DMS114 treated with DMSO at 0.1 percent for 48 hours (cell line): ENCODE data around the gene KCNMA1.

Experiments used
- DNase-seq: peaks from one replicate; lab custom pipeline; 2025; ENCODE audit not compliant: unreplicated experiment; lab: John Stamatoyannopoulos, UW

Gene KCNMA1

DNA sequence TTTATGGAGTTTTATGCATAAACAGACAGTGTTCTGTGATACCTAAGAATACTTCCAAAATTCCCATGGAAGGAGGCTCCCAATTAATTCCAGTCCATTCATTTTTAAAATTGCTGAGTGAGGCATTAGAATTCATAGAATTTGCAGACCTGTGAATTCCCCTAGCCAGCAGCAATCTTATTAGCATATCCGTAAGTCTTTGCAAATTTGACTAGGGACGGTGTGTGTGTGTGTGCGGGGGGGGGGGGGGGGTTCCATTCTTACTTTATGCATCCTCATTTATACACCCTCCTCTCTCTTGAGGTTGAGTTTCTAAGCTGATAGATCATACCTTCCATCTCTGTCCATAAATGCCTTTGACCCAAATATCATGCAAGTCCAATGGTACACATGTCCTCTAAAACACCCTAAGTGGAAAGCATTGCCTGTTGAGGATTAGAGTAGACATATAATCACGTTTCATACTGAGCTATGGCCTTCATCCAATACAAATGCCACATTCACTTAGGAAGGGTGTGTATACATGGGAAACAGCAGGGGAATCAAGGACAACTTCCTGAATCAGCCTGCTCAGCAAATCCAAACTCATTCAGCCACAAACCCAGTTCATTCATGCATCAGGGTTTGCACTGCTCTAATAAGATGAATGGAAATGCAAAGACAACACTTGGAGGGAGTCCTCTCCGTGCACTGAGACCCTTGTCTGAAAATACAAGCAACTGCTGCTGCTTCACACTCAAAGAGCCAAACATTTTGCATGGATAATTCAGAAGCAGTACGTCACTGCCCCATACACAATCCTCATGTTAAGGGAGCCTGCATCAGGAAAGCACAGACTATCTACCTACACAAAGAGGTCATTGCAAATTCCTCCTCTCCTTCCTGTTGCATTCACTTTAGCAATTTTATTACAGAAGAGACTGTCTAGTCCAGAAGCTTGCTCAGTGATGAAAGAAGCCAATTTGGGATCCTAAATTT lies 350.8 kb downstream of the KCNMA1 start:
- no peak for DNase-seq

DNA sequence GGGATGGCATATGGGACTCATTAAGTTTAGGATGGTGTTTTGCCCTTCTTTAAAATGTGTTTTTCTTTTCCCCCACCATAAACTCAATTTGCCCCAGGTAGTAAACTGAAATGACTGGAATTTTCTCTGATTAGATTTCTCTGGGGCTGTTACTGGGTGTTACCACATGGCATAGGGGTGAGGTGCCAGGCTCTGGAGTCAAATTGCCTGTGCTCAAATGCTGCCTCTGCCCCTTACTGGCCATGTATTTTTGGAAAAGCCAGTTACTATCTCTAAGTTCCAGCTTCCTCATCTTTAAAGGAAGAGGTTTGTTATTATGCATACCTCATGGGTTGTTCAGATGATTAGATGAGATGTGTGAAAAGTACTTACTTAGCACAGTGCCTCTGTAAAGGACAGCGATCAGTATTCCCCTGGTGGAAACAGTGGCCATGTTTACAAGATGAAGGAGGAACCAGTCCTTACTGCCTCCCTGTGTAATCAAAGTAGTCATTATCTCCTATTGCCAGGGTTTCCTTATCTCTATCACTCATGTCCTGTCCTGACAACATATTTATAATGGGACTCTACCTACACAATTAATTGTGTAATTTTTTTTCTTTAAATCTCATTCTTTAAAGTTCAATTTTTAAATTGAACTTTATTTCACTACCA lies 352.0 kb downstream of the KCNMA1 start:
- DNase-seq = no peak

DNA sequence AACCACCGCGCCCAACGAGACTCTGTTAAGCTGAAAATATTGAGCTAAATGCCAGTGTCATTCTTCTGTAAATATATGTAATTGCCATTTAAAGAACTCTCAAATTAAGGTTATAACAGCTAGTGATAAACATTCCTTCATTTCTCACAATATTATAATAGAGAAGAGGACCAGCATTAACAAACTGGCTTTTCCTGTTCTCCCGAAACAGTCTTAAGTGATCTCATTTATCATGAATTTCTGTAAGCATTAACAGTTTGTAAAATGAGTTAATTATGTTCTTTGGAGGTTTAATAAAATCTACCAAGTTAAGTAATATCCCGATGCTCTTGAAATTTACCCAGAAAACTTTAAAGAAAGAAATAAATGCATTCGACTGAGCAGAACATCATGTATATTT lies 352.8 kb downstream of the KCNMA1 start:
- no peak for DNase-seq

DNA sequence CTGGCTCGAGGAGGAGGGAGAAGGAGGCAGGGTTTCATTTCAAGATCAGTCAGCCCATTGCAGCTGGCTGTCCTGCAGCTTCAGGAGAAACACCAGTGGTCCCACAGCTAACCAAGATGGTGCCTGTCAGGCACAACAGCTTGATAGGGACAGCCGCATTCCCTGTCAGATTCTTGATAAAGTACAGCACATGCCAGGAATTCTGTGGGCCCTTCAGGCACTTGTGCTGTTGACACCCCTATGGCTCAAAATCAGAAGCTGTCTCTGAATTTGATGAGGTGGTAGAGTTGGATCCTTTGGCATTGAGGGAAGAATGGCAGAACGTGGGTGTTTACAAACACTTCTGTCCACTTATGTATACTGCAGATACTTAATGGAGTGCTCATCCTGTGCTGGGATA lies 354.3 kb downstream of the KCNMA1 start:
- DNase-seq = no peak

DNA sequence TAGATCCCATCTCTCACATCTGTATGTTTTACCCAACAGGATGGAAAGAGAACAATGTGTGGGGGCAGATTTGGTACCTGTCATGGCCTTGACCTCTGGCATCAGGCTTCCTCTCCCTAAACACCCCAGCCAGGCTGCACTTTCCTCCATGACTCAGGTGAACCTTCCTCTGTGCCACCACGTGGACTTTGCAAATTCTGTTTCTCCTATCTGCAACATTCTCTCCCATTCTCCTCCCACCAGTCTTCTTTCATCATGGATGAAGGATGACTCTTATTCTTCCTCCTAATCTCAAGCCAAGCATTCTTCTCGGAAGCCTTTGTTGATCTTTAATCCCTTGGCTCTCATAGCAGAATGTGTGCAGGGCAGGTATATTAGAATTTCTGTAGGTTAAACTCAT lies 355.4 kb downstream of the KCNMA1 start:
- no peak for DNase-seq

DNA sequence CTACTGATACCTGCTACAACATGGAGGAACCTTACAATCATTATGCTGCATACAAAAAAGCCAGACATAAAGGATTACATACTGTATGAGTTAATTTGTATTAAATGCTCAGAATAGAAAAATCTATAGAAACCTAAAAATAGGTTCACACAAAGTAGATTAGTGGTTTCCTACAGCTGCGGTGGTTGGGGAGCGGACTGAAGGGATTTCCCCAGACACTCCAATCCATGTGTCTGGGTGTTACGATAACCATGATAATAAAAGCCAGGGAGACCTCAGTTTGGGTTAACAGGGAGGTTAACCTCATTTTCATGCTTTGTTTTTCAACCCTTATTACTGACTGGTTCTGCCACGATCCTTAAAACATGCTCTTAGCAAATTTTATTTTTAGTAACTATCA lies 355.9 kb downstream of the KCNMA1 start:
- DNase-seq = no peak

DNA sequence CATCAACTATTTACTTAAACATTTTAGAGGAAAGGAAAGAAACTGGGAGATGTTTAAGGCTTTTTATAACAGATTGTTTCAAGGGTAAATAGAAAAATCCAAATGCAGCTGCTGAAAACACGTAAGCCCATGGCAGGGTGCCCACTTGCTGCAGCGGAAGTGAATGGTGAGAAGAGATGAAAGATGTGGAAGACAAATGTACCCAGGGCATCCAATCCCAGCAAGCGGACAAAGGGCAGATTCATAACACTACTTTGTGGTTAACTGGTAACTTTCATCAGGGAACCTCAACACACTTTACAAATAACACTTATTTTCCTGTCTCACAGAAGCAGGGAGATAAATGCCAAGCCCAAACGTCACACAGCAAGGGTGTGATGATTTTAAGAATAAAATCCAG lies 358.4 kb downstream of the KCNMA1 start:
- no peak for DNase-seq

DNA sequence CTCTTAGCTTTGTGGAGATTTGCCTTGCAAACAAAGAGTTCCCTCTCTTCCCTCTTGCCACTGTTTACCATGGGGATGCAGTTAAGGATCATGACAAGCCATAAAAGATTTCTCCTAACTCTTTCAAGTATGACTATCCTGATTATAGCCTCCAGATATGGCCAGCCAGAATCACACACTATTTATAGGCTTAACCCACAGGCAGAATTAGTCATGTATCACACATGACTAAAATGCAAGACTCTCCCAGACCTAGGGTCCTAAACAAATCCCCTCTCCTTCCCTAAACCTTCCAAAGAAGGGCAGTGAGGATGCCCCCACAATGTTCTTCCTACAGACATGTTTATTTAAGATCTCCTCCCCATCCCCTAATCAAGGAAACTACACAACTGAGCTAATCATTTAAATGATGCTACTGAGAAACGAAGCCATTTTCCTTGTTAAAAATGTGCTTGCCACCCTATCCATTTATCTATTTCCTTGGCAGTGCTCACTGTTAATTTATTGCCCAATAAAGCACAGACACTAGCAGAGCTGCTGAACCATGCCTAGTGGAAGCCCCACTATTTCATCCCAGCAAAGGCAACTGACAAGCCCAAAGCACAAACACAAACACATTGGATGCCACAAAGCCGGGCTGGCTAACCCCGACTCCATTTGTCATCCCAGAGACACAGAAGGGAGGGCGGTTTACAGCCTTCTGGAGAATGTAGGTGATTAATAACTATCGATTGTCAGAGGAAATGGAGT lies 363.4 kb downstream of the KCNMA1 start:
- DNase-seq = no peak

DNA sequence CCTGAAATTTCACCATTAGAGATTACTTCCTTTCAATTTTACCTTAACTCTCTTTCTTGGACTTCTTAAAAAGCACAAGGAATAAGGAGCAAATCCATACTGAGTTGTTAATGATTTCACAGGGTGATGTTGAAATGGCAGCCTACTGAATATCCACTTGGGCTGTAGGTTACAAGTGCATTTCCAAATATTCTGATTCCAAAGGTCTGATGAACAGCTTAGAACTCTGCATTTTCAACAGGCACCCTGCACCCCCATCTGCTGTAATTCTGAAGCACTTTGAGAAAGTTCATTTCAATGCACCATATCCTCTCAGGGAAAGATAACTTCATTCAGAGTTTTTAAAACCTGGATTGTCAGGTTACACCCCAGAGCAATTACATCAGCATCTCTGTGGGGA lies 368.4 kb downstream of the KCNMA1 start:
- DNase-seq = no peak

DNA sequence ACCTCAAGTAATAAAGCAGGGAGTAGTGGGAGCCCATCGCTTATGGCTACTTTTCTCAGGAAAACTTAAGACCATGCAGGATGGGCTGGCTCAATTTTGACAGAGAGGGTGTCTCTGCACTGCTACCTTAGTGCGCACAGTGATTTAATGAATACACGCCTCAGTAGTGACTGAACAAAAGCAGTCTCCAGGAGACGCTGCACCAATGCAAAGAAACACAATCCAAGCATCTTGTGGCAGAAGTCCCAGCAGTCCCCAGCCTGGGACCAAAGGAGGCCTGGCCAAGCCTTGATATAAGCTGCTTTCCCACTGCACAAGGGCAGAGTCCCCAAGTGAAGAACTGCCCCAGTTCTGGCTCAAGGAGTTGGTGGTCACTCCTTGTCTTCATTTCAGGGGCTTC lies 368.9 kb downstream of the KCNMA1 start:
- no peak for DNase-seq

DNA sequence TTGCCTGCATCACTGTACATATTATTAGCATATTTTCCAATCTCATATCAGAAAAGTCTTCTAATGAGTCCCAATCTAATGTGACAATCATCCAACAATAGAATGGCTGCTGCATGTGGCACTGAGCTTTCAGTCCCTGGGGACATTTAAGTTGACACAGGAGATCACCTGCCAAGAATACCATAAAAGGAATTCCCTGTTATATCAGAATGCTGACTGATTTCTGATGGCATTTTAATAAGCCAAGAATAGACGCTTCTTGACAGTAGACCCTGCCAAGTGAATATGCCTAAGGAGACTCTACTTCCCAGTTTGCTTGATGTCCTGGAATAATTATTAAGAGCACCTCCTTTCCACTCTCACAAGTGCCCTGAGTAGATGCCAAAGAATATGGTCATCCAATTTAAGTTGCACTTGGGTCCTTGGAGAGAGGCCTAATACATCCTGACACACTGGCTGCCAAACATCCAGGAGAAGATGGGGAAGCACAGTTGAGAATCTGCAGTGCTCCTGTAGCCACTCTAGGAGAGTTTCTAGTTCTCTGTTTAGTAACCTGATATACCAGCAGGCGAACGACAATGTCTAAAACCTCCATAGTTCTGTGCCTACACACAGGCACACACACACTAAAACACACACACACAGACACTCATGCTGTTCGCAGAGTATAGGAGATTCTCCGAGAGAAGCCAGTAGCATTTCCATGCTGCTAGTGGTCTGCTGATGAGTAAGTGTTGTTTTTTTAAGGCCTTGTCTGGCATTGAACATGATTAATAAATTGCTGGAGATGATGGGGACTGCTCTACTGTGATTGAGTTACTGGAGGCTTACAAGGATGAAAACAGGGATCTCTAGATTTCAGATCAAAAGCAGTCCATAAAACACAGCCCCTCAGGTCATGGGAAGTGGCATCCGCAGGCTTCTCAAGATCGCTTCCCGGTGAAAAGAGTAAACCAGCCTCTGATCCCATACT lies 369.6 kb downstream of the KCNMA1 start:
- DNase-seq = no peak

DNA sequence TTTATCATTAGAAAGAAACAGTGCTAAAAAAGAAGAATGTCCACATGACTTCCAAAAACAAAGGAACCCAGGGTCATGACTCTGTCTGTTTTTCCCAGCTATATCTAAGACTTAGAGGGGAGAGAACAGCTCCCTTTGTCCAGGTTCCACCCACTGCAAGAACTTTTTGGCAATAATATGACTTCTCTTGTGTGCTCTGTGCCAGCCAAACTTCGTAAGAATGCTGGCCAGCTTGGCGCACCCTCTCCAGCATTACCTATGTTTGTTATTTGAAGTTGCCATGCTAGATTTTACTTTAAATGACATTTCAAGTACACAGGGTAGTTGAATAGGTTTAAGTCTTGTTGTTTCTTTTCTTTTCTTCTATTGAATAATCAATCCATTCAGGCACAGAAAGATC lies 371.4 kb downstream of the KCNMA1 start:
- DNase-seq = no peak

DNA sequence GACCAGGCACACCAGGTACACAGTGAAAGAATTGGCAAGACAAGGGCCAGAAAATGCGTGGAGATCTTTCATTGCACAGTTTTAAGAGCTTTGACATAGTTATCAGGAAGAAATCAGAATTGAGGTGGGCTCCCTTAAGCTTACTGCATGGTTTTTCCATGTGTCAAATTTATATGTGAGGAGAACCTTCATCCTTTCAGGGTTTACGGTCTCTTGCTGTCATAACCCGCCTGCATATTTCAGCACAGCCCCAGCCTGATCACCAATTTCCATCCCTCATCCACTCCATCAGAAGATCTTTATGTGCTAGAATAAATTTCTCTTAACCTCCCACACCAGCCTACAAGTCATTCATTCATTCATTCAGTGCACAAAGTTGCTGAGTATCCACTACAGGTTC lies 373.1 kb downstream of the KCNMA1 start:
- no peak for DNase-seq

DNA sequence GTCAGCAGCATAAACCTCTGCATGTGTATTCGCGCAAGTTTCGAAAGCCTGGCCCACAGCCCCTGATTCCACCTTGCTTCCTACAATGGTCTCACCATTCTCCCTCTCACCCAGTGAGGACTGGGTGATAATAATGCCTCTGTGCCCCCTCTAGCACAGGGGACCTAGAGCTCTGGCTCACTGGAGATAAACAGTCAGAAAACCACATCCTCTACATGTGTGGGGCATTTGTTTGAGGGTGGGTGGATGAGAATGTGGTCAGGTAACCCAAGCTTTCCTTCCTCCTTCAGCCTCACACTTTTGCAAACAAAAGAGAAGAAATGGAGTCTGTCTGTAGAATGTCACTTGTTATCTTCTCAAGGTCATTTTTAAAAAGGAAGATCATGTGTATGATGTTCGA lies 373.5 kb downstream of the KCNMA1 start:
- DNase-seq = no peak

DNA sequence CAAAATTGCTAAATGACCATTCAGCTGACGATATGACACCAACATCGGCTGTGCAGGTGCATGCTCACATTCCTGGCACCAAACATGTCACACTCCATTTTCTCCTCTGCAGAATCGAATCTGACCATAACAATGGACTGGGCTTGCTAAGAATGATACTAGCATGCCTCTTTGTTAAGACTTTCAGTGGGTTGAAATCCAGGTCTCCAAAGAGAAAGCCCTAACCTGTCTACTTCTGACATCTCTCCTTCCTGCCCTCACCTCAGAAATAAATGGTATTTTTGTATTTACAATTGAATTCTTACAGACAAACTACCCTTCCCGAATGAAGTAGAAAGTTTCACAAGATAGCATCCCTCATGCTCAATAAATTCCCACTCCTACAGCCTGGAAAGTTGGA lies 373.9 kb downstream of the KCNMA1 start:
- no peak for DNase-seq

DNA sequence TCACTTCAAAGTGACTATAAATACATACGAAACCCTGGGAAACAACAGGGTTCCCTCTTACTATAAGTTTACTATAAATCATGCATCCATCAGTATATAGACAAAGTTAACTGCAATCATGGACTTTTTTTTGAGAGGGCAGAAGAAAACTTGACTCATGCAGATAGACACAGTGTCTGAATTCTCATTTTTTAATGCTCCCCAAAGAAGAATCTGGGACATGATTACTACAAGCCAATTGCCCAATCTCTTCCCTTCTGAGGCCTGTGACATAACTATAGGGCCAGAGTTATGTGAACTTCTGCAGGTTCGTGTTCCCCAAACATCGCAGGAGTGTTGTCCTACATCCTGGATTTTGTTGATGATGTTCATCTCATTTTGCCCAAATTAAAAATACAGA lies 376.5 kb downstream of the KCNMA1 start:
- no peak for DNase-seq

DNA sequence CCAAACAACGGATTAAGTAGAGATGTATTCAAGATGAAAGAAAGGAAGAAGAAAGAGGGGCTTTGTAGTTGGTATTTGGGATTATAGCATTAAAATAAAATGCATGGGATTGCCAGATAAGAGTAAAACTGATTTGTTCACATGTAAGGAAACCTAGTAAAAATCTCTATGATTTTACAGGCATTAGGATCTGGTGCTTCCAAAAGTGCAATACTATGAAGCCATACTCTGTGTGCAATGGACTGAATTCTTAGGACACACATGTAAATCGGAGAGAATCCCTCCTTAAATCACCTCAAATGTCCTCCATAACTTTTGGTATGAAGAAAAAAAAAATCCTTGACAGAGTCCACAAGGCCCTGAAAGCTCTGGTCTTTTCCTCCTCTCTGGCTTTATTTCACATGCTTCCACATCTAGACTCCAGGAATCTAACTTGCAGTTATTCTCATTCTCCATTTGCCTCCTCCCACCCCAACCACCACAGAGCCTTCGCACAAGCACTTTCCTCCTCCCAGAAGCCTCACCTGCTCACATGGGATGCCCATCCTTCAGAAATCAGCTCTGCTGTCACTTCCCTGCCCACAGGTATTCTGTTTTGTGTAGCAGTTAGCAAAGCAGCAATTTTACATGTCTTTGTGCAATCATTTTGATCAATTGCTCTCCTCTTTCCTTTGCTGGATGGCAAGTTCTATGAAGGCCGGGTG lies 378.3 kb downstream of the KCNMA1 start:
- no peak for DNase-seq

DNA sequence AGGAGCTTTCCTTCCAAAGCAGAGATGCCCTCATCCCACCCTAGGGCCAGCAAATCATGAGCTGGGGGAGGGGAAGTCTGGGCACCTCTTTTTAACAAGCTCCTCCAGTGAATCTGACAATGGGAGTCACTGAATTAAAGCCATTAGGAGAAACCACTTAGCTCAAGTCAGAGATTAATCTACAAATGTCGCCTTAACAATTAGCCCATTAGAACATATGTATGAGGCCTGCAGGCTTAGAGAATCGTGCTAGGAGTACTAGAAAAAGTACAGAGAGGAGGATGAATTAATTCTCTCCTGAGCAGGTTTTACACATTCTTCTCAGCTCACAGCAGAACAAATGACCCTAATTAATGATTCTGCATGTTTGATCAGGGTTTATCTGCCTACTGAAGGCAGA lies 381.3 kb downstream of the KCNMA1 start:
- DNase-seq = no peak

DNA sequence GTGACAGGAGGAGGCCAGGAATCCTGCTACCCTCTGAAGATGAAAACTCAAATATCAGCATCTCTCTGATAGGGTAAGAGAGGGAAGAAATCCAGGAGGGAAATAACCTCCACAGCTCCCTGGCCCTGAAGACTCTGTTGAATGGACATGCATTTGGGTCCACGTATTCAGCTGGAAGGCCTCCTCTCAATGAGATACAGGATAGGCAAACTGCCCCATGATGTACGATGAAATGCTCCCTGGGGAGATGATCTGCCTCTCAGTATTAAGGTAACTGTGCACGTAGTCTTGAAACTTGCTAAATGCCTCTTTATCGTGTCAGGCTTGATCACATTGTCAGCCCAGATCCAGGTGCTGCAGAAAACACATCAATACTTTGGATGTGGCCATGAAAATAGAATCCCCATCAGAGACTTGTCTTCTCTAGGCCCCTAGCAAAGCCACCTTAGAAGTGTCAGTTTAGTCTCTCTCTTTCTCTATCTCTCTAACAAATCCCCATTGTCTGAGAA lies 384.0 kb downstream of the KCNMA1 start:
- no peak for DNase-seq

DNA sequence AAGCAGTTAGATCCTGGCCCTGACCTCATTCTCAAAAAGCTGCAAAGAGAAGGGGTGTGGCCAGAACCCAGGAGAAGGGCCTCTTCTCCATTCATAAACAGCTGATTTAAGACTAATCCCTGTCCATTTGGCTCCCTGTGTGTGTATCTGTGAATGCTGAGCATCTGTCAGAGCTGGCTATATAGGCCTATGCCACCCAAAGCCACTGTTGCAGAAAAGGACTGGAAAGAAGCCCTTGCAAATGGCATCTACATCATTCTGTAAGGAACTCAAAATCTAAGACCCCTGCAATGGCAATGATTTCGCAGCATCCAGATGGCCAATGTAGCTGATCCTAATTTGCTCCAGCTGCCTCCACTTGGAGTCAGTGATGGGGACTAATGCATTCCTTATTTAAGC lies 384.5 kb downstream of the KCNMA1 start:
- no peak for DNase-seq
